ENCODE measurements around the gene UBR1. TPM values are rescaled to one million over a fixed set of nuclear protein-coding genes. Genes with fewer than 3 reads are reported as not detected.

The UBR1 gene
- total and polyA plus RNA-seq, 10 of the 15 experiments (the other 5 are each of a cell fraction or from before 2014, with no cell fraction given) = 4.5 to 27.5 (median 16.7) TPM

GRCh38 chr15:42992626-42993025, 113.2 kb downstream of the UBR1 start:
- Histone ChIP-seq H4K20me1 (ENCODE audit: control insufficient read depth, insufficient read depth) (no peaks in the 10 kb centered on the region), H3K4me3 (no peak overlapping the region), H3K27ac (ENCODE audit: control insufficient read depth, insufficient read depth) (no peak overlapping the region), H3K9me3 (replicated peaks; ENCODE audit: control insufficient read depth, insufficient read depth, low read length) (no peaks in the 10 kb centered on the region), H3K27me3 (replicated peaks in 1 of 2; ENCODE audit: control insufficient read depth in 2 of 2, insufficient read depth in 2 of 2, low read length in 1 of 2) (no peaks in the 10 kb centered on the region), H3K4me1 (ENCODE audit: control insufficient read depth, insufficient read depth, low read length) (no peaks in the 10 kb centered on the region), H3K9ac (ENCODE audit: control insufficient read depth, insufficient read depth, low read length) (no peak overlapping the region), H3K79me2 (ENCODE audit: control insufficient read depth, insufficient read depth, low read length) (no peaks in the 10 kb centered on the region), H3K4me2 (ENCODE audit: control insufficient read depth, insufficient read depth) (no peak overlapping the region), H2AFZ (ENCODE audit: control insufficient read depth, low read depth, low read length) (no peak overlapping the region), H3K36me3 (ENCODE audit: control insufficient read depth in 2 of 2, insufficient read depth in 2 of 2, low read length in 1 of 2) (peaks cover 0 to 12% of the 10 kb centered on the region in 2 experiments; a peak in 1 of 4 replicates)
- no TSS peak for BruUV-seq (replicated peaks)
- POLR2A ChIA-PET = interaction anchor here (0.6 to 1.0 kb wide), 2 partner anchors 12 to 229 kb away, joined by 3 read pairs; no protein-coding TSS in a partner anchor
- no peak for ATAC-seq
- intact Hi-C loops (cut with micrococcal nuclease; ENCODE audit: unreplicated experiment) (no loop called here), in situ Hi-C loops (cut with MboI) (no loop called here)
- no peak for FAIRE-seq
- RAD21 ChIA-PET (ENCODE audit: unreplicated experiment) = no interaction called here
- no peak for DNase-seq (ENCODE audit: low read depth, low spot score)
- WGBS (ENCODE audit: insufficient coverage, insufficient replicate concordance, low lambda C conversion rate, missing lambda C conversion rate) = 88% methylated on average over 3 of the region's 3 CpGs
- TF ChIP-seq HDAC6 (IDR thresholded peaks at IDR 0.05; ENCODE audit: unreplicated experiment) = no peak
- TF ChIP-seq BHLHE40 (IDR thresholded peaks at IDR 0.05; ENCODE audit: borderline replicate concordance in 1 of 2, low read depth in 2 of 2, low read length in 1 of 2) = no peak
- TF ChIP-seq REST (IDR thresholded peaks at IDR 0.05; ENCODE audit: low read depth, low read length) = no peak
- SMC1A ChIA-PET (ENCODE audit: uncharacterized antibody, unreplicated experiment) = no interaction called here
- CTCF ChIA-PET = interaction anchor here (0.7 kb wide), 1 partner anchor 212 kb away, joined by 3 read pairs; no protein-coding TSS in a partner anchor

All from GM12878 (cell line).